K562 (cell line): ENCODE results near the gene TMEM120B. TPM values are rescaled to one million over a fixed set of nuclear protein-coding genes. Genes with fewer than 3 reads are reported as not detected.

Source experiments
- MAZ ChIP-seq, 2 experiments: fragments of 450-650 bp in 1 of 2; sonication (generic) in 1 of 2; formaldehyde crosslinking; IDR thresholded peaks in 1 of 2; conservative IDR thresholded peaks in 1 of 2; 2 replicates each; pipeline versions ENCODE4 v1.4.0 to v1.5.0; 2020; ENCODE audit warnings: mild to moderate bottlenecking in 1 of 2, missing genetic modification reagents in 1 of 2
- MTA3 ChIP-seq: fragments of 450-650 bp; formaldehyde crosslinking; IDR thresholded peaks from 2 replicates; pipeline ENCODE4 v1.6.1; 2017; ENCODE audit warnings: mild to moderate bottlenecking, borderline replicate concordance
- NFIC ChIP-seq: fragments of 450-650 bp; IDR thresholded peaks from 2 replicates; pipeline ENCODE4 v1.6.1; 2017; ENCODE audit warnings: mild to moderate bottlenecking, inconsistent platforms
- NR1H2 ChIP-seq: sonication (generic); formaldehyde crosslinking; IDR thresholded peaks from 2 replicates; pipeline ENCODE4 v1.4.0; 2020; ENCODE audit warnings: mild to moderate bottlenecking, missing genetic modification reagents
- NUFIP1 ChIP-seq: fragments of 450-650 bp; IDR thresholded peaks from 2 replicates; pipeline ENCODE4 v1.6.1; 2018; ENCODE audit not compliant: partially characterized antibody
- POLR2AphosphoS2 ChIP-seq: IDR thresholded peaks from 2 replicates; pipeline ENCODE4 v1.6.1; 2012; ENCODE audit warnings: low read length, improper control_type of control experiment
- PRPF4 ChIP-seq: fragments of 200-400 bp; formaldehyde crosslinking; IDR thresholded peaks from one replicate; pipeline ENCODE4 v1.6.1; 2017; ENCODE audit warnings: low read length, low read depth, mild to moderate bottlenecking; ENCODE audit not compliant: insufficient read depth, poor library complexity, severe bottlenecking
- RBBP5 ChIP-seq: fragments of 200-600 bp; sonication (generic); IDR thresholded peaks from 2 replicates; pipeline ENCODE4 v1.6.1; 2012; ENCODE audit warnings: borderline replicate concordance, mild to moderate bottlenecking, low read length, control low read depth, inconsistent platforms; ENCODE audit not compliant: insufficient read depth, poor library complexity, severe bottlenecking
- SAP30 ChIP-seq: fragments of 200-600 bp; sonication (generic); IDR thresholded peaks from 2 replicates; pipeline ENCODE4 v1.6.1; 2012; ENCODE audit warnings: borderline replicate concordance, low read depth, mild to moderate bottlenecking, moderate library complexity, low read length, control low read depth, inconsistent platforms; ENCODE audit not compliant: insufficient read depth, poor library complexity, severe bottlenecking
- SRF ChIP-seq, 2 experiments: fragments of 250-450, 450-650 bp in 1 of 2; sonication (Bioruptor Pico) in 1 of 2; sonication (generic) in 1 of 2; formaldehyde crosslinking; IDR thresholded peaks; 2 replicates each; pipeline versions ENCODE4 v1.5.0 to v1.5.1; 2020 to 2022; ENCODE audit warnings: mild to moderate bottlenecking in 1 of 2, missing genetic modification reagents in 1 of 2
- TAF1 ChIP-seq: IDR thresholded peaks from 2 replicates; pipeline ENCODE4 v1.6.1; 2011; ENCODE audit warnings: mild to moderate bottlenecking, low read length, moderate library complexity; ENCODE audit not compliant: insufficient read depth, control insufficient read depth, severe bottlenecking; ENCODE audit errors: extremely low read depth
- TEAD4 ChIP-seq, 2 experiments: sonication (generic) in 1 of 2; formaldehyde crosslinking in 1 of 2; IDR thresholded peaks; 2 replicates each; pipeline versions ENCODE4 v1.6.1 to v1.8.0; 2012 to 2022; ENCODE audit warnings: borderline replicate concordance in 1 of 2, inconsistent platforms in 1 of 2, low read length in 1 of 2, mild to moderate bottlenecking in 1 of 2, missing genetic modification reagents in 1 of 2
- polyA plus RNA-seq, 8 experiments: library from polyadenylated mRNA; depleted of rRNA in 4 of 8; stranded (reverse) in 5 of 8; unstranded in 3 of 8; fragments of >200 nt; fragmentation: Nextera tagmentation in 2 of 8; fragmentation: Illumina TruSeq in 1 of 8; extraction: Ambion mirVana in 2 of 8; extraction: Trizol in 1 of 8; gene quantifications; 2 replicates each; pipeline versions ENCODE4 v1.2.1 to v1.2.3, GENCODE V29; 2011 to 2014; ENCODE audit warnings: inconsistent platforms in 1 of 8, missing spikeins in 1 of 8
- total RNA-seq, 7 experiments: library from RNA; depleted of rRNA in 6 of 7; stranded (reverse); fragments of >200 nt in 6 of 7; fragmentation: Illumina TruSeq in 2 of 7; extraction: Trizol in 2 of 7; gene quantifications; 2 replicates each; pipeline versions ENCODE4 v1.2.1 to v1.2.3, GENCODE V29; 2011 to 2021; ENCODE audit warnings: low replicate concordance in 1 of 7
- TF ChIP-seq, protein P1 (sequence below): sonication (generic); formaldehyde crosslinking; IDR thresholded peaks from 2 replicates; pipeline ENCODE4 v1.8.0; 2022; ENCODE audit warnings: missing genetic modification reagents, mild to moderate bottlenecking, moderate library complexity, borderline replicate concordance
- TF ChIP-seq, protein P2 (sequence below): fragments of 250-450 bp; sonication (Bioruptor Pico); IDR thresholded peaks from 2 replicates; pipeline ENCODE4 v1.8.0; 2022; ENCODE audit warnings: moderate library complexity, mild to moderate bottlenecking, inconsistent platforms
- TF ChIP-seq, protein P3 (sequence below): fragments of 450-650 bp; IDR thresholded peaks from 2 replicates; pipeline ENCODE4 v1.6.1; 2017; ENCODE audit warnings: mild to moderate bottlenecking, moderate library complexity
- TF ChIP-seq, protein P4 (sequence below): fragments of 450-650 bp; IDR thresholded peaks from 2 replicates; pipeline ENCODE4 v1.6.1; 2017; ENCODE audit warnings: antibody characterized with exemption
- TF ChIP-seq, protein P5 (sequence below): IDR thresholded peaks from 2 replicates; pipeline ENCODE4 v1.6.1; 2014; ENCODE audit warnings: antibody characterized with exemption
- TF ChIP-seq, protein P6 (sequence below): fragments of 250-450 bp; sonication (Bioruptor Pico); IDR thresholded peaks from 2 replicates; pipeline ENCODE4 v1.5.0; 2021

Gene TMEM120B
- total and polyA plus RNA-seq, 9 of the 15 experiments (the other 6 are each of a cell fraction or from before 2014, with no cell fraction given) = 1.7 to 18.6 (median 7.4) TPM

DNA sequence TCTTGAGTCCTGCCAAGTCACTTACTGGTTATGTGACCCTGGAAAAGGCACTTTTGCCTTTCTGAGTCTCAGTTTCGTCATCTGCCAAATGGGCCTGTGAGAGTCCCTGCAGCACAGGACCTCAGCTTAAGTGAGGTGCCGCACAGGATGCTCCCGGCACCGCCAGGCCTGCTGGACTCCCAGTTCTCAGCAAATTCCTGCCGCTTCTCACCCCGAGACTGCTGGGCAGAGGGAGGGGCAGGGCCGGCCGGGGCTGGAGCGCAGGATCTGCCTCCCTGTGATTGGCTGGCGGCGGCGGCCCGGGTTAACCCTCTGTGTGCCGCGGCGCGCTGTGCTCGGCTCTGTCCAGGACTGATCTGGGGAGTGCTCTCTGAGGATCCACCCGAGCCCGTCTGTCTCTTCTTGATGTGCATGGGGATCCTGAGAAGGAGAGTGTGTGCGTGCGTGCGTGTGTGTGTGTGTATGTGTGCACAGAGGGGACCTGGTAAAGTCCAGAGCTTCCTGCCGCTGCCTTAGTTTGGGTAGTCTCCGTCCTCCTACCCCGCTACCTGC is 99.8 kb downstream of the TMEM120B start (continued):
- TF ChIP-seq SAP30 (peak; percentile 34), NFIC (peak; percentile 59), SRF (CRISPR knock-in tag; IDR thresholded peaks at IDR 0.05) (peak in 1 of 2 experiments; percentile 42; a peak in 1 of 4 replicates), NUFIP1 (no peak), MAZ (CRISPR knock-in tag; conservative IDR thresholded peaks at IDR 0.05 in 1 of 2, IDR thresholded peaks at IDR 0.05 in 1 of 2) (peak in 1 of 2 experiments; percentile 60; a peak in 2 of 4 replicates), RBBP5 (peak; percentile 47), PRPF4 (no peak), NR1H2 (CRISPR knock-in tag) (peak; percentile 14; the same call in 1 of the 2 replicates), POLR2AphosphoS2 (no peak), MTA3 (no peak), TEAD4 (IDR thresholded peaks at IDR 0.05; ENCODE audit: low read length) (peak; percentile 43), TEAD4 (CRISPR knock-in tag; IDR thresholded peaks at IDR 0.05; ENCODE audit: borderline replicate concordance) (no peak), TAF1 (no peak)
- TF ChIP-seq, protein P1, sequence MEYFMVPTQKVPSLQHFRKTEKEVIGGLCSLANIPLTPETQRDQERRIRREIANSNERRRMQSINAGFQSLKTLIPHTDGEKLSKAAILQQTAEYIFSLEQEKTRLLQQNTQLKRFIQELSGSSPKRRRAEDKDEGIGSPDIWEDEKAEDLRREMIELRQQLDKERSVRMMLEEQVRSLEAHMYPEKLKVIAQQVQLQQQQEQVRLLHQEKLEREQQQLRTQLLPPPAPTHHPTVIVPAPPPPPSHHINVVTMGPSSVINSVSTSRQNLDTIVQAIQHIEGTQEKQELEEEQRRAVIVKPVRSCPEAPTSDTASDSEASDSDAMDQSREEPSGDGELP (CRISPR knock-in tag) = no peak
- TF ChIP-seq, protein P2, sequence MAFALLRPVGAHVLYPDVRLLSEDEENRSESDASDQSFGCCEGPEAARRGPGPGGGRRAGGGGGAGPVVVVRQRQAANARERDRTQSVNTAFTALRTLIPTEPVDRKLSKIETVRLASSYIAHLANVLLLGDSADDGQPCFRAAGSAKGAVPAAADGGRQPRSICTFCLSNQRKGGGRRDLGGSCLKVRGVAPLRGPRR (CRISPR knock-in tag) = no peak
- TF ChIP-seq, protein P3, sequence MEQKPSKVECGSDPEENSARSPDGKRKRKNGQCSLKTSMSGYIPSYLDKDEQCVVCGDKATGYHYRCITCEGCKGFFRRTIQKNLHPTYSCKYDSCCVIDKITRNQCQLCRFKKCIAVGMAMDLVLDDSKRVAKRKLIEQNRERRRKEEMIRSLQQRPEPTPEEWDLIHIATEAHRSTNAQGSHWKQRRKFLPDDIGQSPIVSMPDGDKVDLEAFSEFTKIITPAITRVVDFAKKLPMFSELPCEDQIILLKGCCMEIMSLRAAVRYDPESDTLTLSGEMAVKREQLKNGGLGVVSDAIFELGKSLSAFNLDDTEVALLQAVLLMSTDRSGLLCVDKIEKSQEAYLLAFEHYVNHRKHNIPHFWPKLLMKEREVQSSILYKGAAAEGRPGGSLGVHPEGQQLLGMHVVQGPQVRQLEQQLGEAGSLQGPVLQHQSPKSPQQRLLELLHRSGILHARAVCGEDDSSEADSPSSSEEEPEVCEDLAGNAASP = no peak
- TF ChIP-seq, protein P4, sequence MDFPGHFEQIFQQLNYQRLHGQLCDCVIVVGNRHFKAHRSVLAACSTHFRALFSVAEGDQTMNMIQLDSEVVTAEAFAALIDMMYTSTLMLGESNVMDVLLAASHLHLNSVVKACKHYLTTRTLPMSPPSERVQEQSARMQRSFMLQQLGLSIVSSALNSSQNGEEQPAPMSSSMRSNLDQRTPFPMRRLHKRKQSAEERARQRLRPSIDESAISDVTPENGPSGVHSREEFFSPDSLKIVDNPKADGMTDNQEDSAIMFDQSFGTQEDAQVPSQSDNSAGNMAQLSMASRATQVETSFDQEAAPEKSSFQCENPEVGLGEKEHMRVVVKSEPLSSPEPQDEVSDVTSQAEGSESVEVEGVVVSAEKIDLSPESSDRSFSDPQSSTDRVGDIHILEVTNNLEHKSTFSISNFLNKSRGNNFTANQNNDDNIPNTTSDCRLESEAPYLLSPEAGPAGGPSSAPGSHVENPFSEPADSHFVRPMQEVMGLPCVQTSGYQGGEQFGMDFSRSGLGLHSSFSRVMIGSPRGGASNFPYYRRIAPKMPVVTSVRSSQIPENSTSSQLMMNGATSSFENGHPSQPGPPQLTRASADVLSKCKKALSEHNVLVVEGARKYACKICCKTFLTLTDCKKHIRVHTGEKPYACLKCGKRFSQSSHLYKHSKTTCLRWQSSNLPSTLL = no peak
- TF ChIP-seq, protein P5, sequence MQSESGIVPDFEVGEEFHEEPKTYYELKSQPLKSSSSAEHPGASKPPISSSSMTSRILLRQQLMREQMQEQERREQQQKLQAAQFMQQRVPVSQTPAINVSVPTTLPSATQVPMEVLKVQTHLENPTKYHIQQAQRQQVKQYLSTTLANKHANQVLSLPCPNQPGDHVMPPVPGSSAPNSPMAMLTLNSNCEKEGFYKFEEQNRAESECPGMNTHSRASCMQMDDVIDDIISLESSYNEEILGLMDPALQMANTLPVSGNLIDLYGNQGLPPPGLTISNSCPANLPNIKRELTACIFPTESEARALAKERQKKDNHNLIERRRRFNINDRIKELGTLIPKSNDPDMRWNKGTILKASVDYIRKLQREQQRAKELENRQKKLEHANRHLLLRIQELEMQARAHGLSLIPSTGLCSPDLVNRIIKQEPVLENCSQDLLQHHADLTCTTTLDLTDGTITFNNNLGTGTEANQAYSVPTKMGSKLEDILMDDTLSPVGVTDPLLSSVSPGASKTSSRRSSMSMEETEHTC = no peak
- TF ChIP-seq, protein P6, sequence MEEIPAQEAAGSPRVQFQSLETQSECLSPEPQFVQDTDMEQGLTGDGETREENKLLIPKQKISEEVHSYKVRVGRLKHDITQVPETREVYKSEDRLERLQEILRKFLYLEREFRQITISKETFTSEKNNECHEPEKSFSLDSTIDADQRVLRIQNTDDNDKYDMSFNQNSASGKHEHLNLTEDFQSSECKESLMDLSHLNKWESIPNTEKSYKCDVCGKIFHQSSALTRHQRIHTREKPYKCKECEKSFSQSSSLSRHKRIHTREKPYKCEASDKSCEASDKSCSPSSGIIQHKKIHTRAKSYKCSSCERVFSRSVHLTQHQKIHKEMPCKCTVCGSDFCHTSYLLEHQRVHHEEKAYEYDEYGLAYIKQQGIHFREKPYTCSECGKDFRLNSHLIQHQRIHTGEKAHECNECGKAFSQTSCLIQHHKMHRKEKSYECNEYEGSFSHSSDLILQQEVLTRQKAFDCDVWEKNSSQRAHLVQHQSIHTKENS (CRISPR knock-in tag) = no peak
